Heart left ventricle (tissue), 13 donors: ENCODE data around the gene JDP2.

Experiments
- CTCF ChIP-seq, 12 donors: fragments of 200-600 bp; sonication (generic) in 4 of 12; IDR thresholded peaks; one replicate each; pipeline versions ENCODE4 v1.5.0 to v1.8.0; 2018 to 2022; ENCODE audit warnings: antibody characterized with exemption in 12 of 12, mild to moderate bottlenecking in 5 of 12
- POLR2A ChIP-seq, 2 donors: fragments of 450-650 bp; IDR thresholded peaks; one replicate each; pipeline ENCODE4 v1.6.1; 2017; ENCODE audit warnings: antibody characterized with exemption in 2 of 2, mild to moderate bottlenecking in 2 of 2, moderate library complexity in 2 of 2
- donor health status: ischemic (EF 13 %, LVEDD 7.1; RV severe dilation, severe dysfunction).
- donor health status: DM: no; HTN: yes; CAD: no.
- donor health status: DM: no; HTN: no; CAD: no.
- donor health status: ischemic (EF 25% LVEDD 6.9; RV normal size, moderate dysfunction).
- donor health status: ischemic (EF 25% LVEDD 5.7; RV mildly dilated, moderate dysfunction).
- donor health status: ischemic (EF 35%, LVEDD 5.7; RV mildly dilated, moderate dysfunction).
- donor health status: nonischemic (EF 11% LVEDD 7.7; RV severe dilation, severe dysfunction).
- donor health status: DM: yes; HTN: yes; CAD: no.
- donor health status: PGD.
- donor health status: ischemic (EF 29% LVEDD 5.4; RV normal size, mild dysfunction).
- donor health status: nonischemic (EF 23%, LVEDD 6.1; RV moderate dilation, normal function).

GRCh38 chr14:75390183-75390582 lies 37.6 kb upstream of the JDP2 start:
- TF ChIP-seq POLR2A (IDR thresholded peaks at IDR 0.05): no peak
- no peak for TF ChIP-seq CTCF (IDR thresholded peaks at IDR 0.05)
